GM13976 (cell line): ENCODE data around the gene NPAS2.

Experiments used
- DNase-seq: peaks from one replicate; pipeline ENCODE4 v3.0.0; 2012; ENCODE audit warnings: low spot score
- CTCF ChIP-seq: IDR thresholded peaks from 2 replicates; pipeline ENCODE4 v1.5.1; 2012; ENCODE audit warnings: borderline replicate concordance, mild to moderate bottlenecking; ENCODE audit not compliant: insufficient read depth; ENCODE audit errors: extremely low read depth, missing control alignments, control extremely low read depth
- in situ Hi-C: fragments of 300-500 bp; cut with MboI; formaldehyde crosslinking; loops from one replicate; pipeline ENCODE4 v1.12.0; 2022; ENCODE audit warnings: low sequenced_read_pairs, mixed read lengths, inconsistent platforms; ENCODE audit not compliant: unreplicated experiment

Gene NPAS2

DNA sequence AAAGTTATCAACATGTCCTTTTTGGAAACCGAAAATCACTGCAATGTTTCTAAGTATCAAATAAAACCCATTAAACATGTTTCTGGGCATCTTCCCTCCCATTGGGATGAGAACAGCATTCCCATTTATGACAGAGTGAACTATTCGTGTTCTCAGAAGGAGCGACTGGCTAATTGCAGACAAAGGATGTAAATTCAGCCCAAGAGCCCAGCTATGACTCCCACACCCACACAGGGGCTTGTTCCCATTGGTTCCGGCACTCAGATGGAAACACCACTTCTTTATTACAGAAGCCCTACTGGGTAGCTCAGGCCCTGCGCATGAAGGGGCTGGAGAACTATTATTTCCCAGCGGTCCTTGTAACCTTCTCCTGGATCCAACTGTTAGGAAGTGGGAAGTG, 16.6 kb upstream of the NPAS2 start:
- in situ Hi-C loops: no loop called here
- no peak for DNase-seq
- no peak for TF ChIP-seq CTCF

GRCh38 chr2:100806550-100806949, 13.4 kb upstream of the NPAS2 start:
- DNase-seq: no peak
- TF ChIP-seq CTCF: no peak
- in situ Hi-C loops: no loop called here

DNA sequence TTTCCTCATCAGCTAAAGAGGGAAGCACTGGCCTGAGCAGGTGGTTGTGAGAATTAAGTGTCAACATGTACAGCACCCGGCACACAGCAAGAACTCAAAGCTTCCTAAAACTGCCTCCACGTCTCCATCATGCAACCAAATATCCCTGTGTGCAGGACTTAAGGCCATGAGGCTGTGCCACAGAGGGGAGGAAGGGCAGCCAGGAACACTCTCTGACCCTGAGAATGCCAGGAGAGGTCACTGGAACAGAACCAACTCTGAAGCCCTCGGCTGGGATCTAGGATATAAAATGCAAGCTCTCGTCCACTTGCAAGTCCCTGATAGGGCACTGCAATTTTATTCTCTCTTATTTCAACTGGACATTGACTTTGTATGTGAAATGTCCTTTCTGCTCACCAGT, 12.2 kb upstream of the NPAS2 start:
- in situ Hi-C loops: no loop called here
- no peak for TF ChIP-seq CTCF

GRCh38 chr2:100808582-100808981, 11.4 kb upstream of the NPAS2 start:
- in situ Hi-C loops: no loop called here

More for the DNA sequence above, 12.2 kb upstream of the NPAS2 start:
- DNase-seq: no peak

GRCh38 chr2:100809506-100809905, 10.4 kb upstream of the NPAS2 start:
- in situ Hi-C loops: no loop called here
- no peak for TF ChIP-seq CTCF
- DNase-seq: no peak

More at GRCh38 chr2:100808582-100808981, 11.4 kb upstream of the NPAS2 start:
- DNase-seq: no peak
- no peak for TF ChIP-seq CTCF

GRCh38 chr2:100810603-100811145, 9.3 kb upstream of the NPAS2 start:
- in situ Hi-C loops: no loop called here
- DNase-seq: no peak
- TF ChIP-seq CTCF: no peak
